ENCODE results near the gene CCDC27.

The CCDC27 gene

GRCh38 chr1:3821004-3821403 lies 68.8 kb downstream of the CCDC27 start:
- H3K4me3 ChIP-seq (ENCODE audit: control insufficient read depth, low read depth, low read length): no peak overlapping the region
- TF ChIP-seq CTCF (conservative IDR thresholded peaks at IDR 0.05; ENCODE audit: control insufficient read depth, insufficient read depth, low read depth, low read length): no peak
- no peak for DNase-seq (ENCODE audit: low read depth)
